Measurements from ENCODE around the gene CNGA4.

The CNGA4 gene

GRCh38 chr11:6251120-6251733, 12.3 kb downstream of the CNGA4 start:
- TF ChIP-seq CTCF (IDR thresholded peaks at IDR 0.05): peak; percentile 86

- no peak for TF ChIP-seq CTCF (IDR thresholded peaks at IDR 0.05)
Observed at GRCh38 chr11:6251990-6252473, 13.1 kb downstream of the CNGA4 start.

- TF ChIP-seq CTCF (IDR thresholded peaks at IDR 0.05): no peak
Observed at GRCh38 chr11:6253197-6253596, 14.3 kb downstream of the CNGA4 start.

GRCh38 chr11:6258141-6258540, 19.3 kb downstream of the CNGA4 start:
- no peak for TF ChIP-seq CTCF (IDR thresholded peaks at IDR 0.05)

GRCh38 chr11:6258571-6259081, 19.7 kb downstream of the CNGA4 start:
- TF ChIP-seq CTCF (IDR thresholded peaks at IDR 0.05): no peak

- no peak for TF ChIP-seq CTCF (IDR thresholded peaks at IDR 0.05)
Observed at GRCh38 chr11:6260207-6260726, 21.4 kb downstream of the CNGA4 start.

- TF ChIP-seq CTCF (IDR thresholded peaks at IDR 0.05): no peak
Observed at GRCh38 chr11:6263662-6264061, 24.8 kb downstream of the CNGA4 start.
